Thyroid gland (tissue), 4 donors: ENCODE data around the gene MGAT1.

Experiments used
- CTCF ChIP-seq, 6 experiments: fragments of 200-600 bp in 3 of 6; fragments of 450-650 bp in 3 of 6; sonication (generic) in 3 of 6; IDR thresholded peaks; one replicate each; pipeline ENCODE4 v1.5.1; 2016 to 2019; ENCODE audit warnings: antibody characterized with exemption in 6 of 6, mild to moderate bottlenecking in 2 of 6, inconsistent platforms in 1 of 6, moderate library complexity in 1 of 6
- POLR2A ChIP-seq, 2 donors: fragments of 450-650 bp; IDR thresholded peaks; one replicate each; pipeline ENCODE4 v1.6.1; 2017; ENCODE audit warnings: antibody characterized with exemption in 2 of 2, mild to moderate bottlenecking in 2 of 2, moderate library complexity in 1 of 2

- no peak for TF ChIP-seq CTCF (IDR thresholded peaks at IDR 0.05)
- no peak for TF ChIP-seq POLR2A (IDR thresholded peaks at IDR 0.05)
Observed at GRCh38 chr5:180795771-180796313, 6.8 kb downstream of the MGAT1 start.
